ENCODE results near the gene DOCK11.

GRCh38 chrX:118534716-118535493 lies 39.3 kb downstream of the DOCK11 start:
- TF ChIP-seq CTCF (IDR thresholded peaks at IDR 0.05) (no peak), EZH2 (IDR thresholded peaks at IDR 0.05; ENCODE audit: borderline replicate concordance, insufficient read depth, low read depth, low read length, poor library complexity, severe bottlenecking) (no peak)
